Measurements from ENCODE around the gene TMEM106B.

GRCh38 chr7:12217311-12217710, 6.2 kb downstream of the TMEM106B start:
- TF ChIP-seq CTCF (IDR thresholded peaks at IDR 0.05; ENCODE audit: low read length) = no peak
- no peak for TF ChIP-seq EZH2 (IDR thresholded peaks at IDR 0.05; ENCODE audit: borderline replicate concordance, low read length)
